HCT116 (cell line): Measurements from ENCODE around the gene KDM2B. TPM values are rescaled to one million over a fixed set of nuclear protein-coding genes. Genes with fewer than 3 reads are reported as not detected.

Source experiments
- ATAC-seq: fragments of 200-7000 bp; cut with Tn5 transposase; 2 replicates; pipeline ENCODE4 v1.9.1; 2020; ENCODE audit warnings: mild to moderate bottlenecking, moderate library complexity
- BruUV-seq: library from RNA; stranded (reverse); fragments of 400-500 nt; replicated peaks from 2 replicates; lab custom pipeline; 2021; lab: Mats Ljungman, UMichigan
- CTCF ChIA-PET: fragments of 300-600 bp; sonication (Branson Sonifier 250); formaldehyde crosslinking; loops from one replicate; lab custom pipeline; 2021; ENCODE audit warnings: antibody characterized with exemption; lab: Charles Lee
- POLR2A ChIA-PET: fragments of 300-600, 350-600 bp; sonication (Branson Sonifier 250); formaldehyde crosslinking; loops from one replicate; lab custom pipeline; 2021; ENCODE audit warnings: antibody characterized with exemption; lab: Charles Lee
- RAD21 ChIA-PET, 2 experiments: fragments of 300-600 bp; sonication (Branson Sonifier 250); formaldehyde crosslinking; loops; one replicate each; lab custom pipeline; 2023; ENCODE audit warnings: low total read pairs in 2 of 2; ENCODE audit not compliant: uncharacterized antibody in 2 of 2, unreplicated experiment in 2 of 2, low non-redundant PET in 1 of 2; lab: Charles Lee
- DNase-seq: peaks from one replicate; pipeline ENCODE4 v3.0.0-alpha.2; 2010; ENCODE audit warnings: low read depth, low spot score
- H2AFZ ChIP-seq: fragments of 200-600 bp; shearing (Covaris generic), sonication (generic); 2 replicates; pipeline ENCODE4 v1.6.1; 2017; ENCODE audit warnings: low read depth, mixed run types, mixed read lengths, antibody characterized with exemption, low read length; ENCODE audit not compliant: poor library complexity, severe bottlenecking
- H3K27ac ChIP-seq: 2 replicates; pipeline ENCODE4 v1.5.1; 2012; ENCODE audit warnings: low read depth, low read length
- H3K27me3 ChIP-seq: fragments of 200-600 bp; sonication (generic); 2 replicates; pipeline ENCODE4 v1.6.1; 2016; ENCODE audit warnings: mixed run types, low read length, mixed read lengths; ENCODE audit not compliant: insufficient read depth
- H3K36me3 ChIP-seq, 2 experiments: fragments of 200-500 bp in 1 of 2; fragments of 200-600 bp in 1 of 2; sonication (Bioruptor generic) in 1 of 2; sonication (generic) in 1 of 2; 2 replicates each; pipeline versions ENCODE4 v1.5.1 to v1.6.1; 2014 to 2016; ENCODE audit warnings: low read length in 2 of 2, inconsistent platforms in 1 of 2, mixed read lengths in 1 of 2, mixed run types in 1 of 2; ENCODE audit not compliant: insufficient read depth in 2 of 2, control insufficient read depth in 1 of 2
- H3K4me1 ChIP-seq, 2 experiments: fragments of 200-600 bp in 1 of 2; sonication (generic) in 1 of 2; 2 replicates each; pipeline versions ENCODE4 v1.5.1 to v1.6.1; 2012 to 2017; ENCODE audit warnings: low read length in 2 of 2, inconsistent platforms in 1 of 2, mild to moderate bottlenecking in 1 of 2, mixed read lengths in 1 of 2, mixed run types in 1 of 2, moderate library complexity in 1 of 2; ENCODE audit not compliant: insufficient read depth in 2 of 2, control insufficient read depth in 1 of 2
- H3K4me2 ChIP-seq: fragments of 200-600 bp; sonication (generic); 2 replicates; pipeline ENCODE4 v1.6.1; 2017; ENCODE audit warnings: mixed run types, low read length, mixed read lengths
- H3K4me3 ChIP-seq, 2 experiments: fragments of 200-600 bp in 1 of 2; sonication (generic) in 1 of 2; replicated peaks in 1 of 2; 2 replicates each; pipeline ENCODE4 v1.5.1; 2011 to 2016; ENCODE audit warnings: low read length in 2 of 2, control low read depth in 1 of 2, low read depth in 1 of 2, mild to moderate bottlenecking in 1 of 2, mixed read lengths in 1 of 2, mixed run types in 1 of 2
- H3K79me2 ChIP-seq: fragments of 200-600 bp; sonication (generic); 2 replicates; pipeline ENCODE4 v1.6.1; 2017; ENCODE audit warnings: mild to moderate bottlenecking, mixed run types, low read length, moderate library complexity, mixed read lengths; ENCODE audit not compliant: insufficient read depth
- H3K9ac ChIP-seq: fragments of 200-600 bp; sonication (generic); 2 replicates; pipeline ENCODE4 v1.6.1; 2016; ENCODE audit warnings: low read length, mixed read lengths
- H3K9me2 ChIP-seq: fragments of 200-600 bp; sonication (generic), shearing (Covaris generic); 2 replicates; pipeline ENCODE4 v1.6.1; 2017; ENCODE audit warnings: mixed run types, mild to moderate bottlenecking, moderate library complexity; ENCODE audit not compliant: insufficient read depth
- H3K9me3 ChIP-seq, 2 experiments: fragments of 200-500 bp in 1 of 2; fragments of 200-600 bp in 1 of 2; sonication (Bioruptor generic) in 1 of 2; sonication (generic) in 1 of 2; 2 replicates each; pipeline ENCODE4 v1.6.1; 2014 to 2017; ENCODE audit warnings: low read length in 2 of 2, mixed read lengths in 2 of 2, inconsistent platforms in 1 of 2, low read depth in 1 of 2, mild to moderate bottlenecking in 1 of 2, mixed run types in 1 of 2, moderate library complexity in 1 of 2; ENCODE audit not compliant: control insufficient read depth in 1 of 2, insufficient read depth in 1 of 2
- H4K20me1 ChIP-seq: fragments of 200-600 bp; sonication (generic), shearing (Covaris generic); 2 replicates; pipeline ENCODE4 v1.6.1; 2017; ENCODE audit warnings: mixed run types, mild to moderate bottlenecking, moderate library complexity; ENCODE audit not compliant: insufficient read depth
- ATF3 ChIP-seq: IDR thresholded peaks from 2 replicates; pipeline ENCODE4 v1.6.1; 2012
- CBX3 ChIP-seq: IDR thresholded peaks from 2 replicates; pipeline ENCODE4 v1.6.1; 2012; ENCODE audit warnings: low read depth
- EZH2 ChIP-seq: fragments of 200-600 bp; sonication (generic); IDR thresholded peaks from 2 replicates; pipeline ENCODE4 v1.6.1; 2017; ENCODE audit warnings: antibody characterized with exemption, mixed run types
- FOSL1 ChIP-seq: IDR thresholded peaks from 2 replicates; pipeline ENCODE4 v1.6.1; 2012; ENCODE audit warnings: low read depth
- POLR2AphosphoS5 ChIP-seq: IDR thresholded peaks from 2 replicates; pipeline ENCODE4 v1.6.1; 2011; ENCODE audit warnings: mild to moderate bottlenecking, low read depth, low read length, moderate library complexity
- RAD21 ChIP-seq: IDR thresholded peaks from 2 replicates; pipeline ENCODE4 v1.6.1; 2012; ENCODE audit warnings: low read depth, mild to moderate bottlenecking
- REST ChIP-seq: IDR thresholded peaks from 2 replicates; pipeline ENCODE4 v1.6.1; 2012; ENCODE audit warnings: low read depth
- SIN3A ChIP-seq: IDR thresholded peaks from 2 replicates; pipeline ENCODE4 v1.6.1; 2012; ENCODE audit warnings: low read depth
- SP1 ChIP-seq: IDR thresholded peaks from 2 replicates; pipeline ENCODE4 v1.6.1; 2012; ENCODE audit warnings: low read depth
- TCF7L2 ChIP-seq: IDR thresholded peaks from 2 replicates; pipeline ENCODE4 v1.7.0; 2011; ENCODE audit warnings: borderline replicate concordance, inconsistent platforms; ENCODE audit not compliant: insufficient read depth, insufficient read length; ENCODE audit errors: extremely low read depth
- ZNF274 ChIP-seq: fragments of 200-500 bp; sonication (Bioruptor generic); IDR thresholded peaks from 2 replicates; pipeline ENCODE4 v1.6.1; 2014; ENCODE audit warnings: mild to moderate bottlenecking, low read depth, low read length, inconsistent platforms
- intact Hi-C: fragments of 100-400 bp; cut with micrococcal nuclease; formaldehyde crosslinking; loops from 2 replicates; pipeline ENCODE4 v1.10.0; 2022
- total RNA-seq: library from RNA; stranded (reverse); gene quantifications from one replicate; pipeline ENCODE4 v1.2.1, GENCODE V29; 2021; ENCODE audit not compliant: unreplicated experiment

Gene KDM2B
- total RNA-seq, 1 experiment from 2014 or later, result 36.7 TPM

GRCh38 chr12:121592320-121592719, 11.5 kb upstream of the KDM2B start:
- Histone ChIP-seq H3K27ac (no peak overlapping the region), H3K4me2 (no peak overlapping the region), H3K9me2 (no peaks in the 10 kb centered on the region), H3K79me2 (no peaks in the 10 kb centered on the region), H3K9ac (no peak overlapping the region), H2AFZ (no peak overlapping the region), H3K9me3 (no peaks in the 10 kb centered on the region), H3K27me3 (no peaks in the 10 kb centered on the region), H4K20me1 (no peaks in the 10 kb centered on the region), H3K4me1 (peaks cover 4 to 8% of the 10 kb centered on the region in 2 experiments; a peak in 1 of 4 replicates), H3K36me3 (no peaks in the 10 kb centered on the region), H3K4me3 (no peak overlapping the region)
- intact Hi-C loops, result no loop called here
- POLR2A ChIA-PET, result no interaction called here
- ATAC-seq (no peak), DNase-seq (no peak)
- TF ChIP-seq RAD21 (no peak), EZH2 (no peak), CBX3 (no peak), ATF3 (no peak), FOSL1 (no peak), TCF7L2 (no peak), ZNF274 (no peak), REST (no peak), POLR2AphosphoS5 (no peak), SP1 (no peak), SIN3A (no peak)
- BruUV-seq, result no TSS peak
- RAD21 ChIA-PET, result no interaction called here
- CTCF ChIA-PET, result no interaction called here
